Measurements from ENCODE around the gene SNTB2.

GRCh38 chr16:69319381-69319780 lies 132.4 kb downstream of the SNTB2 start:
- TF ChIP-seq, protein P1, sequence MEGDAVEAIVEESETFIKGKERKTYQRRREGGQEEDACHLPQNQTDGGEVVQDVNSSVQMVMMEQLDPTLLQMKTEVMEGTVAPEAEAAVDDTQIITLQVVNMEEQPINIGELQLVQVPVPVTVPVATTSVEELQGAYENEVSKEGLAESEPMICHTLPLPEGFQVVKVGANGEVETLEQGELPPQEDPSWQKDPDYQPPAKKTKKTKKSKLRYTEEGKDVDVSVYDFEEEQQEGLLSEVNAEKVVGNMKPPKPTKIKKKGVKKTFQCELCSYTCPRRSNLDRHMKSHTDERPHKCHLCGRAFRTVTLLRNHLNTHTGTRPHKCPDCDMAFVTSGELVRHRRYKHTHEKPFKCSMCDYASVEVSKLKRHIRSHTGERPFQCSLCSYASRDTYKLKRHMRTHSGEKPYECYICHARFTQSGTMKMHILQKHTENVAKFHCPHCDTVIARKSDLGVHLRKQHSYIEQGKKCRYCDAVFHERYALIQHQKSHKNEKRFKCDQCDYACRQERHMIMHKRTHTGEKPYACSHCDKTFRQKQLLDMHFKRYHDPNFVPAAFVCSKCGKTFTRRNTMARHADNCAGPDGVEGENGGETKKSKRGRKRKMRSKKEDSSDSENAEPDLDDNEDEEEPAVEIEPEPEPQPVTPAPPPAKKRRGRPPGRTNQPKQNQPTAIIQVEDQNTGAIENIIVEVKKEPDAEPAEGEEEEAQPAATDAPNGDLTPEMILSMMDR (IDR thresholded peaks at IDR 0.05) = no peak
- TF ChIP-seq EP300 (IDR thresholded peaks at IDR 0.05) = no peak
- TF ChIP-seq POLR2AphosphoS5 (IDR thresholded peaks at IDR 0.05) = no peak
- TF ChIP-seq POLR2A (IDR thresholded peaks at IDR 0.05) = no peak
